OCI-LY7 (cell line): ENCODE data around the gene OR6A2.

Experiments used
- EZH2phosphoT487 ChIP-seq: fragments of 200-600 bp; sonication (generic); IDR thresholded peaks from 2 replicates; pipeline ENCODE4 v1.6.1; 2018; ENCODE audit warnings: low read depth, borderline replicate concordance, mild to moderate bottlenecking, mixed run types, antibody characterized with exemption, low read length, moderate library complexity, mixed read lengths
- TF ChIP-seq, protein P1 (sequence below): fragments of 200-600 bp; sonication (generic); conservative IDR thresholded peaks from 2 replicates; pipeline ENCODE4 v1.5.1; 2014; ENCODE audit warnings: mild to moderate bottlenecking, antibody characterized with exemption, low read length, moderate library complexity, mixed read lengths

DNA sequence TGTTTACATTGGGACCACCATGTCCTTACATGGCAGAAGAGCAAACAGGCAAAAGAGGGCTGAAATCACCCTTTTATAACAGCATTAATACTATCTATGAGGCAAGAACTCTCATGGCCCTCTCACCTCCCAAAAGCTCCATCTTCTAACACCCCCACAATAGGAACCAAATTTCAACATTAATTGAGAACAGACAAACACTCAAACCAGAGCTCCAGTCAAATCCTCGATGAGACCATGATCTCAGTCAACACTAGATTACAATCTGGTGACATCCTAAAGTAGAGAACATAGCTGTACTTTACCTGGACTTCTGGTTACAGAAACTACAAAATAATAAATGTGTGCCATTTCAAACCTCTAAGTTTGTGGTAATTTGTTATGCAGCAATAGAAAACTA lies 52.9 kb downstream of the OR6A2 start:
- TF ChIP-seq, protein P1, sequence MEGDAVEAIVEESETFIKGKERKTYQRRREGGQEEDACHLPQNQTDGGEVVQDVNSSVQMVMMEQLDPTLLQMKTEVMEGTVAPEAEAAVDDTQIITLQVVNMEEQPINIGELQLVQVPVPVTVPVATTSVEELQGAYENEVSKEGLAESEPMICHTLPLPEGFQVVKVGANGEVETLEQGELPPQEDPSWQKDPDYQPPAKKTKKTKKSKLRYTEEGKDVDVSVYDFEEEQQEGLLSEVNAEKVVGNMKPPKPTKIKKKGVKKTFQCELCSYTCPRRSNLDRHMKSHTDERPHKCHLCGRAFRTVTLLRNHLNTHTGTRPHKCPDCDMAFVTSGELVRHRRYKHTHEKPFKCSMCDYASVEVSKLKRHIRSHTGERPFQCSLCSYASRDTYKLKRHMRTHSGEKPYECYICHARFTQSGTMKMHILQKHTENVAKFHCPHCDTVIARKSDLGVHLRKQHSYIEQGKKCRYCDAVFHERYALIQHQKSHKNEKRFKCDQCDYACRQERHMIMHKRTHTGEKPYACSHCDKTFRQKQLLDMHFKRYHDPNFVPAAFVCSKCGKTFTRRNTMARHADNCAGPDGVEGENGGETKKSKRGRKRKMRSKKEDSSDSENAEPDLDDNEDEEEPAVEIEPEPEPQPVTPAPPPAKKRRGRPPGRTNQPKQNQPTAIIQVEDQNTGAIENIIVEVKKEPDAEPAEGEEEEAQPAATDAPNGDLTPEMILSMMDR = no peak
- no peak for TF ChIP-seq EZH2phosphoT487
